Anterior cingulate cortex (tissue), 58 donors: ENCODE measurements around the gene MEIOB.
A peak's percentile ranks its signal among the peaks of the same experiment; 100 is the strongest.

ENCODE experiments used
- DNase-seq, 58 donors: peaks; one replicate each; lab custom pipeline; 2025; lab: John Stamatoyannopoulos, UW

The MEIOB gene

GRCh38 chr16:1832838-1833454 lies 39.0 kb downstream of the MEIOB start:
- no peak for DNase-seq

GRCh38 chr16:1831186-1832075 lies 40.5 kb downstream of the MEIOB start:
- DNase-seq = no peak

GRCh38 chr16:1830213-1830612 lies 41.8 kb downstream of the MEIOB start:
- no peak for DNase-seq

- no peak for DNase-seq
These were observed 43.1 kb downstream of the MEIOB start for GRCh38 chr16:1828645-1829410.

GRCh38 chr16:1826691-1827573 lies 45.0 kb downstream of the MEIOB start, which contains the start of the genes FAHD1 and HAGH:
Gene FAHD1 (plus strand): TSS chr16:1827206. CDS start chr16:1827239, 33 bp downstream.
Gene HAGH (minus strand): TSS chr16:1826825. CDS start chr16:1826787, 38 bp downstream.
- DNase-seq = peak; percentile 45 to 99 (median 92)

- peak in 15 of 58 donors; percentile 54 to 74 (median 59) for DNase-seq
These were observed 45.9 kb downstream of the MEIOB start for GRCh38 chr16:1825864-1826690.

GRCh38 chr16:1825381-1825863 lies 46.5 kb downstream of the MEIOB start:
- no peak for DNase-seq

GRCh38 chr16:1823821-1824220 lies 48.1 kb downstream of the MEIOB start:
- DNase-seq = peak in 43 of 58 donors; percentile 7 to 83 (median 34)

- no peak for DNase-seq
These were observed 49.2 kb downstream of the MEIOB start for GRCh38 chr16:1822801-1823200.

GRCh38 chr16:1821861-1822611 lies 49.9 kb downstream of the MEIOB start:
- no peak for DNase-seq

- no peak for DNase-seq
These were observed 51.0 kb downstream of the MEIOB start for GRCh38 chr16:1820946-1821290.

- no peak for DNase-seq
These were observed 51.6 kb downstream of the MEIOB start for GRCh38 chr16:1820096-1820945.

- DNase-seq = no peak
These were observed 52.4 kb downstream of the MEIOB start for GRCh38 chr16:1819611-1820010.

GRCh38 chr16:1818873-1819525 lies 53.0 kb downstream of the MEIOB start:
- DNase-seq = no peak

- no peak for DNase-seq
These were observed 53.6 kb downstream of the MEIOB start for GRCh38 chr16:1818204-1818872.

- no peak for DNase-seq
These were observed 54.2 kb downstream of the MEIOB start for GRCh38 chr16:1817716-1818115.
